CD4-positive, CD25-positive, alpha-beta regulatory T cell (primary cell): ENCODE data around the gene NFATC2. TPM values are rescaled to one million over a fixed set of nuclear protein-coding genes. Genes with fewer than 3 reads are reported as not detected.
A peak's percentile ranks its signal among the peaks of the same experiment; 100 is the strongest.

Experiments used
- ATAC-seq, 2 donors: fragments of 150-1000 bp; cut with Tn5 transposase; one replicate each; pipeline ENCODE4 v1.10.0; 2021; ENCODE audit warnings: low read depth in 2 of 2, moderate number of reproducible peaks in 2 of 2, moderate library complexity in 1 of 2
- DNase-seq, 3 donors: peaks; one replicate each; pipeline versions ENCODE4 v3.0.0 to v3.0.0-alpha.2; 2012 to 2022; ENCODE audit warnings: mixed read lengths in 1 of 3
- H3K27ac ChIP-seq: one replicate; pipeline ENCODE4 v1.7.0; 2013; ENCODE audit warnings: mild to moderate bottlenecking, low read length; ENCODE audit not compliant: insufficient read depth, poor library complexity, severe bottlenecking
- H3K27me3 ChIP-seq: one replicate; pipeline ENCODE4 v1.7.0; 2013; ENCODE audit warnings: low read length; ENCODE audit not compliant: control insufficient read depth, insufficient read depth
- H3K36me3 ChIP-seq: one replicate; pipeline ENCODE4 v1.7.0; 2013; ENCODE audit warnings: mild to moderate bottlenecking, low read length, moderate library complexity; ENCODE audit not compliant: control insufficient read depth, insufficient read depth
- H3K4me1 ChIP-seq: 2 replicates; pipeline ENCODE4 v1.7.0; 2013; ENCODE audit warnings: mild to moderate bottlenecking, low read length; ENCODE audit not compliant: insufficient read depth, control insufficient read depth, poor library complexity, severe bottlenecking
- H3K4me3 ChIP-seq: one replicate; pipeline ENCODE4 v1.7.0; 2013; ENCODE audit warnings: low read depth, mild to moderate bottlenecking, low read length, moderate library complexity
- H3K9me3 ChIP-seq, 2 experiments: 1 replicate in 1 of 2; 2 replicates in 1 of 2; pipeline ENCODE4 v1.7.0; 2013; ENCODE audit warnings: low read length in 2 of 2, mild to moderate bottlenecking in 1 of 2, moderate library complexity in 1 of 2; ENCODE audit not compliant: control insufficient read depth in 2 of 2
- H3K27ac Mint-ChIP-seq, 3 donors: one replicate each; pipeline ENCODE4 v1.8.0; 2020 to 2022; ENCODE audit warnings: mild to moderate bottlenecking in 3 of 3, mixed read lengths in 3 of 3, moderate library complexity in 2 of 3
- H3K27me3 Mint-ChIP-seq: one replicate; pipeline ENCODE4 v1.8.0; 2022; ENCODE audit warnings: mild to moderate bottlenecking, mixed read lengths
- H3K36me3 Mint-ChIP-seq: one replicate; pipeline ENCODE4 v1.8.0; 2020; ENCODE audit warnings: mixed read lengths
- H3K4me1 Mint-ChIP-seq, 4 donors: one replicate each; pipeline ENCODE4 v1.8.0; 2020 to 2022; ENCODE audit warnings: mixed read lengths in 4 of 4, mild to moderate bottlenecking in 1 of 4
- H3K4me3 Mint-ChIP-seq, 4 donors: one replicate each; pipeline ENCODE4 v1.8.0; 2020 to 2022; ENCODE audit warnings: mild to moderate bottlenecking in 4 of 4, mixed read lengths in 4 of 4, moderate library complexity in 3 of 4
- H3K9me3 Mint-ChIP-seq, 7 donors: one replicate each; pipeline ENCODE4 v1.8.0; 2020 to 2022; ENCODE audit warnings: mixed read lengths in 7 of 7, mild to moderate bottlenecking in 3 of 7, moderate library complexity in 2 of 7
- polyA plus RNA-seq, 4 donors: library from polyadenylated mRNA; unstranded; fragments of 300-500 nt; fragmentation: Illumina TruSeq; gene quantifications; one replicate each; pipeline ENCODE4 v1.2.3, GENCODE V29; 2021
- total RNA-seq: library from RNA; stranded (reverse); gene quantifications from one replicate; pipeline ENCODE4 v1.2.3, GENCODE V29; 2022

NFATC2 gene
- total and polyA plus RNA-seq, 5 donors from 2014 or later = 11.0 to 56.8 (median 14.2) TPM

DNA sequence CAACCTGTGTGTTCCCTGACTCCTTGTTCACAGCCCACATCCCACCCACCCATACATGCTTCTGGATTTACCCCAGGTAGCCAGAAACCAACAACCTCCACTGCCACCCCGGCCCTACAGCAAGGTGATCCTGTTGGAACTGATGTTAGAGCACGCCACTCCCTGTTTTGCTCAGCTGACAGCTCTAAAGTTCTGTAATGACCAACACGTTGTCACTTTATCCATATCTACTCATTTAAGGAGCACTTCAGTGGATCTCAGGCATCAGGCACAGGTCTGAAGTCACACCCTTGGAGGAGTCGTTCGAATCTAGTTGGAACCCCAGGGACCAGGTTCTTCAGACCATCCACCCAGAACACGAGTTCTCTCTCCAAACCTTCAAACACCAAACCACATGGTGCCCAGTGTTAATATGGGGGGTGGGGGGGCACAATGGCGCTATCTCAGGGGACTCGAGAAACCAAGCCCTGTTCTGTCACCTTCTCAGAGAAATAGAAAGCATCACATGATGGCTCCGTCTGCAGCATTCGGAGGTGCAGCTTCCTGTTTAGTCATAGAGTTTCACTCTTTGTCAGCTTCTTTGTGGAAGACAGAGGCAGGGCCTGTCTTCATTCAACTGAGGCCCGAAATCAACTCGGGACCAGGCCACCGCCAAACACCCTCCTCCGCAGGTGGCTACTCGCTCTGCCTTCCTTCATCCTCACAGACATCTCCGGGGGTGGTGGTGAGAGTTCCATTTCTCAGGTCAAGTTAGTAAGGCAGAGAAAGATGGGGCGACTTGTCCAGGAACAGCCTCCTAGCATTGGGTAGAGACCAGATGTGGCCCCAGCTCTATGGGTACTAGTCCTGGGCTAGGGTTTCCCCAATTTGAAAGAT, 142.2 kb downstream of the NFATC2 start:
- H3K4me3 Mint-ChIP-seq = peak overlapping the region; percentile 66 to 91 (median 80)
- H3K9me3 Mint-ChIP-seq = no peaks in the 10 kb centered on the region
- no peaks in the 10 kb centered on the region for H3K27me3 Mint-ChIP-seq
- no peaks in the 10 kb centered on the region for H3K27me3 ChIP-seq
- H3K4me3 ChIP-seq = peak overlapping the region; percentile 62
- H3K4me1 Mint-ChIP-seq = peaks cover 36 to 68% (median 59%) of the 10 kb centered on the region in 4 donors
- peaks cover 29% of the 10 kb centered on the region for H3K36me3 Mint-ChIP-seq
- peaks cover 12% of the 10 kb centered on the region for H3K36me3 ChIP-seq
- H3K9me3 ChIP-seq = no peaks in the 10 kb centered on the region
- ATAC-seq = peak; percentile 69 to 75
- peak; percentile 63 to 92 (median 79) for DNase-seq
- peaks cover 63% of the 10 kb centered on the region for H3K4me1 ChIP-seq
- peak overlapping the region; percentile 97 to 100 (median 99) for H3K27ac Mint-ChIP-seq
- peak overlapping the region; percentile 95 for H3K27ac ChIP-seq

GRCh38 chr20:51399006-51399890, 143.3 kb downstream of the NFATC2 start:
- Mint-ChIP-seq H3K27ac (peak overlapping the region; percentile 97 to 100 (median 99)), H3K4me1 (peaks cover 29 to 61% (median 55%) of the 10 kb centered on the region in 4 donors), H3K36me3 (peaks cover 27% of the 10 kb centered on the region), H3K4me3 (peak overlapping the region in 3 of 4 donors; percentile 76 to 91 (median 84)), H3K27me3 (no peaks in the 10 kb centered on the region), H3K9me3 (no peaks in the 10 kb centered on the region)
- H3K36me3 ChIP-seq = peaks cover 20% of the 10 kb centered on the region
- H3K4me3 ChIP-seq = no peak overlapping the region
- DNase-seq (no peak), ATAC-seq (no peak)
- peak overlapping the region; percentile 95 for H3K27ac ChIP-seq
- no peaks in the 10 kb centered on the region for H3K27me3 ChIP-seq
- peaks cover 52% of the 10 kb centered on the region for H3K4me1 ChIP-seq
- no peaks in the 10 kb centered on the region for H3K9me3 ChIP-seq

GRCh38 chr20:51398552-51398951, 144.0 kb downstream of the NFATC2 start:
- DNase-seq (no peak), ATAC-seq (no peak)
- Mint-ChIP-seq H3K27me3 (no peaks in the 10 kb centered on the region), H3K9me3 (no peaks in the 10 kb centered on the region), H3K4me3 (peak overlapping the region in 1 of 4 donors; percentile 7), H3K36me3 (peaks cover 23% of the 10 kb centered on the region), H3K27ac (peak overlapping the region; percentile 97 to 100 (median 99)), H3K4me1 (peaks cover 27 to 55% (median 49%) of the 10 kb centered on the region in 4 donors)
- no peak overlapping the region for H3K27ac ChIP-seq
- H3K4me3 ChIP-seq = no peak overlapping the region
- peaks cover 45% of the 10 kb centered on the region for H3K4me1 ChIP-seq
- H3K36me3 ChIP-seq = peaks cover 25% of the 10 kb centered on the region
- no peaks in the 10 kb centered on the region for H3K27me3 ChIP-seq
- H3K9me3 ChIP-seq = no peaks in the 10 kb centered on the region

DNA sequence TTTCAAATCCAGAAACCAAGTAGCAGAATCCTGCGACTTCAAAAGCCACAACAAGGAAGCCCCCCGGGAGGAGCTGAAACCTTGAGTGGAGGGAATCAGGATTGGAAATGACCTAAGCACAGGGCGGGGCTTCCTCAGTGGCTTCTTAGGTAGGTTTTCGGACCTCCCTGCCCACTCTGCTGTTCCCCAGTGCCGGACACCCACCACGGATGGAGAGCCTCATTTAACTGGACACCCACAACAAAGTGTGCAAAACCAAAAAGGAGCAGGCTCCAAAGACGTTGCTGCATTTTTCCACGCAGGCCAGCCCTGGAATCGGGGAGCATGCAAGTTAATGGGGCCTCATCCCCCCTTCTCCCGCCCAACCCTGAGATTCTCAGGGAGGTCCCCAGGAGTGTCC, 144.4 kb downstream of the NFATC2 start:
- H3K27ac ChIP-seq = no peak overlapping the region
- H3K36me3 Mint-ChIP-seq = peaks cover 23% of the 10 kb centered on the region

GRCh38 chr20:51397137-51397536, 145.4 kb downstream of the NFATC2 start:
- no peak for DNase-seq
- Histone ChIP-seq H3K9me3 (no peaks in the 10 kb centered on the region), H3K27ac (no peak overlapping the region), H3K27me3 (no peaks in the 10 kb centered on the region), H3K4me3 (no peak overlapping the region), H3K4me1 (peaks cover 31% of the 10 kb centered on the region), H3K36me3 (peaks cover 37% of the 10 kb centered on the region)
- H3K36me3 Mint-ChIP-seq = peaks cover 33% of the 10 kb centered on the region
- H3K27me3 Mint-ChIP-seq = no peaks in the 10 kb centered on the region
- H3K4me3 Mint-ChIP-seq = no peak overlapping the region
- no peak for ATAC-seq
- H3K27ac Mint-ChIP-seq = peak overlapping the region in 1 of 3 donors; percentile 49
- no peaks in the 10 kb centered on the region for H3K9me3 Mint-ChIP-seq
- H3K4me1 Mint-ChIP-seq = peaks cover 18 to 42% (median 36%) of the 10 kb centered on the region in 4 donors

More for the DNA sequence above, 144.4 kb downstream of the NFATC2 start:
- peaks cover 26 to 52% (median 44%) of the 10 kb centered on the region in 4 donors for H3K4me1 Mint-ChIP-seq
- Histone ChIP-seq H3K9me3 (no peaks in the 10 kb centered on the region), H3K4me3 (no peak overlapping the region), H3K4me1 (peaks cover 41% of the 10 kb centered on the region), H3K36me3 (peaks cover 30% of the 10 kb centered on the region), H3K27me3 (no peaks in the 10 kb centered on the region)
- no peaks in the 10 kb centered on the region for H3K9me3 Mint-ChIP-seq
- DNase-seq (no peak), ATAC-seq (no peak)
- no peak overlapping the region for H3K27ac Mint-ChIP-seq
- no peaks in the 10 kb centered on the region for H3K27me3 Mint-ChIP-seq
- no peak overlapping the region for H3K4me3 Mint-ChIP-seq

DNA sequence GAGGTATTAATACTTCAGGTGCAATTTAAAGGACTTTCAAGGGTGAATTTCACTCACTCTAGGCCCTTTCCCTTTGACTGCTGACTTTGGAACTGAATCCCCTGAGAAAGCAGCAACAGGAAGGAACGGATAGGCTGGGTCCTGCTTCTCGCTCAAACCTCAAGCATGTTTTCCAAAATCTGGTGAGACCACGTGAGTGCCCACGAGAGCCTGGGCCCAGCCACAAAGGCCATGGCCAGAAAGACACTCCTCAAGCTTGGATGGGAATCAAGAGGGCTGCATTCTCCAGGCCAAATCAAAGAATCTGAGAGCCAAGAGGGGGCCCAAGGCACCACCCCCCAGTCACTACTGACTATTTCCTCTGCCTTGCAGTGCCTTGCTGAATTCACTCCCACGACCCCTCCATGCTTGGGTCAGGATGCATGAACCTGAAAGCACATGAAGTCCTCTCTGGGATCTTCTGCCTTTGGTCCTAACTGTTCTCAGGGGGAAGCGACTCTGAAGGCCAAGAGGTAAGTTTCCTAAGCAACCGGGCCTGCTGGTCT, 146.1 kb downstream of the NFATC2 start:
- no peak overlapping the region for H3K27ac Mint-ChIP-seq
- H3K4me1 Mint-ChIP-seq = peaks cover 15 to 35% (median 29%) of the 10 kb centered on the region in 4 donors
- peaks cover 41% of the 10 kb centered on the region for H3K36me3 ChIP-seq
- no peaks in the 10 kb centered on the region for H3K9me3 ChIP-seq
- H3K4me3 ChIP-seq = no peak overlapping the region
- no peaks in the 10 kb centered on the region for H3K9me3 Mint-ChIP-seq
- ATAC-seq (no peak), DNase-seq (no peak)
- no peak overlapping the region for H3K27ac ChIP-seq
- H3K27me3 Mint-ChIP-seq = no peaks in the 10 kb centered on the region
- no peaks in the 10 kb centered on the region for H3K27me3 ChIP-seq
- H3K4me3 Mint-ChIP-seq = no peak overlapping the region
- peaks cover 35% of the 10 kb centered on the region for H3K36me3 Mint-ChIP-seq
- peaks cover 24% of the 10 kb centered on the region for H3K4me1 ChIP-seq

DNA sequence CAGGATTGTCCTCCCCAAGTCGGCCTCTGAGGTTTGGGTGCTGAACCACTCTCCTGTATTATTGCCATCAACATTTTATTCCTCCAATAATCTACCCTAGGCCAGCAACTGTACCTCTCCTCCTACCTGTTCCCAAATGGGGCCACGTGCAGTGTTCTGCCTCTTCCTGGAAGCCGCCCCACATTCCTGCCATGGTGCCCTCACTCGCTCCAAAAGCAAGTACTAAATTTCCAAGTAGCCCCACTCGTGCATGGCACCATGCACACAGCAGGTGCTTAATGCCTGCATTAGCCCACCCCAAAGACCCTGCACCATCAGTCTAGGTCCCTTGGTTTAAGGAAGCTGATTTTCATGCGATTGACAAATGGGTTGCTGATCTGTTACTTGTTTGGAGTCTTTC, 147.8 kb downstream of the NFATC2 start:
- no peak overlapping the region for H3K27ac ChIP-seq
- Mint-ChIP-seq H3K36me3 (peaks cover 44% of the 10 kb centered on the region), H3K9me3 (no peaks in the 10 kb centered on the region), H3K4me1 (peaks cover 8 to 20% (median 16%) of the 10 kb centered on the region in 4 donors), H3K27me3 (no peaks in the 10 kb centered on the region), H3K4me3 (peak overlapping the region in 1 of 4 donors; percentile 56), H3K27ac (peak overlapping the region; percentile 47 to 86 (median 56))
- H3K36me3 ChIP-seq = peaks cover 57% of the 10 kb centered on the region
- DNase-seq (no peak), ATAC-seq (no peak)
- no peaks in the 10 kb centered on the region for H3K27me3 ChIP-seq
- peaks cover 7% of the 10 kb centered on the region for H3K4me1 ChIP-seq
- no peak overlapping the region for H3K4me3 ChIP-seq
- no peaks in the 10 kb centered on the region for H3K9me3 ChIP-seq
